Hematopoietic multipotent progenitor cell treated with erythropoietin and hydrocortisone succinate and interleukin-3 and kit ligand, for 6 days (in vitro differentiated cells): ENCODE results near the gene TMEM187.
"Not testable (repeated sequence)": the region's sequence is repeated elsewhere in the genome, so short reads cannot be mapped to it uniquely, and the experiment has no call there.

Source experiments
- DNase-seq: peaks from one replicate; pipeline ENCODE4 v3.0.0-alpha.2; 2015

The TMEM187 gene

DNA sequence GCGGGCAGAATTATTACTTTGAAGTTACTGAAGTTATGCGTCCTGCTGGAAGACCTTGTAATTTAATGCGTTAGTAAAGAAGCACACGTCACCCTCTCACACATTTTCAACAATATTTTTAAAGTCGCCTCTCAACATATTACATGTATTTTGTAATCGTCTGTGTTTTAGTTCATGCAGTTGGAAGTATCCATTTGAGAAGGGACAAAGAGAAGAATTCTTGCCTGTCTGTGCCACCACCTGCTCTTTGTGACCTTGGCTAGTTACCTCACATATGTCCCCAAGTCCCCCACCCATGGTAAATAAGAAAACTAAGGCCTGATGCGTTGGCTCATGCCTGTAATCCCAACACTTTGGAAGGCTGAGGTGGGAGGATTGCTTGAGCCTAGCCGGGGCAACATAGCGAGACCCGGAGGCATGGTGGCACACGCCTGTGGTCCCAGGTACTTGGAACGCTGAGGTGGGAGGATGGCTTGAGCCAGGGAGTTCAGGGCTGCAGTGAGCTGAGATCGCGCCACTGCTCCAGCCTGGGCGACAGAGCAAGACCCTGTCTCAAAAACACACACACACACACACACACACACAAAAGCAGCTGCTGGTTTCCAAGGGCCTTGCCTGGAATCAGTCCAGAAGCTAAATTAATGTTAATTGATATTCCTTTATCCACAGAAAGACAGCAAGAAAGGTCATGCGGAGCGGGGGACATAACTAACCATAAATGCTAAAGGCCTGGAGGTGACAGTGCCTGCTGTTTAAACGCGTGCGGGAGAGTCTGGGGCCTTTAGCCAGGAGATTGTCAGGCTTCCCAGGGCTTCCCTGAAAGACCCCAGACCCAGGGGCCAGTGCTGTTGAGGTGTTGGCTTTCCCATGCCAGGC is 811 bp downstream of the TMEM187 start:
- no peak for DNase-seq

DNA sequence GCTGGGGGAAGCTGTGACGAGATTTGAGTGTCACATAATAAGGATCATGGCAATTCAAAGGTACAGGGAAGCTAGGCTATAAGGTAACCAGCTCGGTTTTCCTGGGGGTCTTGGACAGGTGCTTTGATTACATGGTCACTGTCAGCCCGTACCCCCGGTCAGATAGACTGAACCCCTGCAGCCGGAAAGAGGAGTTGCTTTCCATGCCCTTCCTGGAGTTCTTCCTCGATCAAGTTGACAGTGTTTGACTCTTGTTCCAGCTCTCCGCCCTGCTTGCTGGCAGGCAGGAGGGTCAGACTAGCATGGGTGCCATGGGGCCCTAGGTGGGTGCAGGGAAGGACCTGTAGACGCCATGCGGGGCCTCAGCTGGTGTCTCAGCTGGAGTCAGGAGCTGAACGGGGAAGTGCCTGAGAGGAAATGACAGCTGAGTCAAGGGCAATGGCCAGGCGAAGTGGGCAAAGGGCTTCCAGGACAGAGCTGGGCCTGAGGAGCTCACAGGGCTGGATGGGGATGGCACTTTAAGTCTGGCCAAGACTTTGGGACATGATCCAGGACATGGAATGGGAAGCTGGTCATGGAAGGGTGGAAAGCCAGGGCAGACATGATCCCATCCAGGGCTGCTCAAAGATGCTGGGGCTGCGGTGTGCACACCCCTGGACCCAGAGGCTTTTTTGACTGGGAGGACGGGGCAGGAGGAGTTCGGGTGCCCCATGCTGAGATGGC is 1.6 kb downstream of the TMEM187 start:
- no peak for DNase-seq

DNA sequence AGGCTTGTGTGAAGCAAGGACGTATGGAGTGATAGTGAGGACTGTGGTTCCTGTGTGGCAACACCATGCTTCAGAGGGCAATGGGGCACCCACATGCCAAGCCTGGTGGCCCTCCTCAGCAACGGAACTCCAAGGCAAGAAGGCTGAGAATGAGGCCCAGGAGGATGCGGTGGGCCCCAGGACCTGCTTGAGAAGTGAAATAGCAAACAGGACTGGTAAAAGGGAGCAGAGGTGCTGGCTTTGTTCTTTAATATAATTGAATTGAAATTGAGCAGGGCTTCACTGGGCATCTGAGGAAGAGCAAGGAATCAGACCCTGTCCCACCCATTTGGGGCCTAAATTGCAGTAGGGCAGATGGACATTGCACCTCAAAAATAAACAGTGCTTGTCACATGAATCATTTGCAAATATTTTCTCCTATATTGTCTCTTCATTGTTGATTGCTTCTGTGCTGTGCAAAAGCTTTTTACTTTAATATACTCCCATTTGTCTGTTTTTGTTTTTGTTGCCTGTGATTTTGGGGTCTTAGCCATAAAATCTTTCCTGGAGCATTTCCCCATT is 2.3 kb downstream of the TMEM187 start:
- peak; percentile 34 for DNase-seq

DNA sequence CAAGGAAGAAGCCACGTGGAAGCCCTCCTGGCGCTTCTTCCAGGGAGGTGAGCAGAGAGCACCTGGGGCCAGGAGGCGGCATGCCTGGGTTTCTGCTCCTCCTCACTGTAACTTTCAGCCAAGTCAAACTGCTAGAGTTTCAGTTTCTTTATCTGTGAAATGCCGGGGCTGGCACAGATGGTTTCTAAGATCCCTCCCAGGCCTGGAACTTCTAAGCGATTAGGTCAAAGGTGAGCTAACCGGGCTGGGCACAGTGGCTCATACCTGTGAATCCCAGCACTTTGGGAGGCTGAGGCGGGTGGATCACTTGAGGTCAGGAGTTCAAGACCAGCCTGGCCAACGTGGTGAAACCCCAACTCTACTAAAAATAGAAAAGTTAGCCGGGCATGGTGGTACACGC is 7.8 kb downstream of the TMEM187 start:
- DNase-seq: not testable (repeated sequence)

DNA sequence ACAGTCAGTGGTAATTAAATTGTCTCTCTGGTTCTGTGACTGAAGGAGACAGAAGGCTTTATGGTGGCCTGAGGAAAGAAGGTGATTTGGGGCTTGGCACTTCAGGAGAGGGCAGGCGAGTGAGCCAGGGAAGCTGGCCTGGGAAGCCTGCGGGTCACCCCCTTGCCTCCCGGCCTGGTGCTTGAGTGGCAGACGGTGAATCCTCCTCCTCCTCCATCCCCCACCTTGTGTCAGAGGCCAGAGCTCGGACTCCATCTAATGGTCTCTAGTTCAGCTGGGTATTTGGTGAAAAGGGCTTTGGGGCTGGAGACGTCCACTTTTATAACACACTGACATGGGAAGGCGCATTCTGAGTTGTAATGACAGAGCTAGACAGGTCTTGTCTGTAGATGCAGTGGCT is 8.7 kb downstream of the TMEM187 start:
- no peak for DNase-seq

DNA sequence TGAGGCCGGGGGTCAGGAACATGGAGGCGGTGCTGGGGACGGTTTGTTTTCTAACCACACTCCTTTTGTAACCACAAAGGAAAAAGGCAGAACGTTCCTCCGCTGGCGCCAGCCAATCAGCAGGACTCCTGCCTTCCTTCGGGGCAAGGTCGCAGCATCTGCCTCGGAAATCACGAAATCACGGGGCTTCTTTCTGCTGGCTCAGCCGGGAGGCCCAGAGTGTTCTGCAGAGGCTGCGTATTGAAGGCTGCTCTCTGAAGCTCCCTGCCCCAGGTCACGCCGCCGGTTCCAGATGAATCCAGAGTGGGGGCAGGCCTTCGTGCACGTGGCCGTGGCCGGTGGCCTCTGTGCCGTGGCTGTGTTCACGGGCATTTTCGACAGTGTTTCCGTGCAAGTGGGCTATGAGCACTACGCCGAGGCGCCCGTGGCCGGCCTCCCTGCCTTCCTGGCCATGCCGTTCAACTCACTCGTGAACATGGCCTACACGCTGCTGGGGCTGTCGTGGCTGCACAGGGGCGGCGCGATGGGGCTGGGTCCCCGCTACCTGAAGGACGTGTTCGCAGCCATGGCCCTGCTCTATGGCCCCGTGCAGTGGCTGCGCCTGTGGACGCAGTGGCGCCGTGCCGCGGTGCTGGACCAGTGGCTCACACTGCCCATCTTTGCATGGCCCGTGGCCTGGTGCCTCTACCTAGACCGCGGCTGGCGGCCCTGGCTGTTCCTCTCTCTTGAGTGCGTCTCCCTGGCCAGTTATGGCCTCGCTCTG is 9.4 kb downstream of the TMEM187 start:
- peak; percentile 75 for DNase-seq

DNA sequence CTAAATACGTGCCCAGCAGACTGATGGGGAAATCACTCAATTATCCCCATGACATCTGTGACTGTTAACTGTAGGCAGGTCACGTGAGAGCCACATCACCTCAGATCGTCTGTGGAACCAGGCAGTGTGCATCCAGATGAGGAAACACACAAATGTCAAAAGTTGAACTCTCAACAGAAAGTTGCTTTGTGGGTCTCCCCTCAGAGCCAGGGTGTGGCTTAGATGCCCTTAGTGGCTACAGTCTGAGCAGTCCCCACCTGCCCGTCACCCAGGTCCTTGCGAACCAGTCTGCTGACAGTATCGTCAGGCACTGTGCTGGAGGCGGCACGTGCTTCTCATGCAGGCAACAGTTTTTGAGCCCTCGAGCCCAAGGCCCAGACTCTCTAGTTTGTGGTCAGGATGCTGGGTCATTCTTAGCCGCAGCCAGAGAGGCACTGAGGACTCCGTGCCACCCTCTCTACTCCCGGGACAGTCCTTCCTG is 10.8 kb downstream of the TMEM187 start:
- DNase-seq: no peak

DNA sequence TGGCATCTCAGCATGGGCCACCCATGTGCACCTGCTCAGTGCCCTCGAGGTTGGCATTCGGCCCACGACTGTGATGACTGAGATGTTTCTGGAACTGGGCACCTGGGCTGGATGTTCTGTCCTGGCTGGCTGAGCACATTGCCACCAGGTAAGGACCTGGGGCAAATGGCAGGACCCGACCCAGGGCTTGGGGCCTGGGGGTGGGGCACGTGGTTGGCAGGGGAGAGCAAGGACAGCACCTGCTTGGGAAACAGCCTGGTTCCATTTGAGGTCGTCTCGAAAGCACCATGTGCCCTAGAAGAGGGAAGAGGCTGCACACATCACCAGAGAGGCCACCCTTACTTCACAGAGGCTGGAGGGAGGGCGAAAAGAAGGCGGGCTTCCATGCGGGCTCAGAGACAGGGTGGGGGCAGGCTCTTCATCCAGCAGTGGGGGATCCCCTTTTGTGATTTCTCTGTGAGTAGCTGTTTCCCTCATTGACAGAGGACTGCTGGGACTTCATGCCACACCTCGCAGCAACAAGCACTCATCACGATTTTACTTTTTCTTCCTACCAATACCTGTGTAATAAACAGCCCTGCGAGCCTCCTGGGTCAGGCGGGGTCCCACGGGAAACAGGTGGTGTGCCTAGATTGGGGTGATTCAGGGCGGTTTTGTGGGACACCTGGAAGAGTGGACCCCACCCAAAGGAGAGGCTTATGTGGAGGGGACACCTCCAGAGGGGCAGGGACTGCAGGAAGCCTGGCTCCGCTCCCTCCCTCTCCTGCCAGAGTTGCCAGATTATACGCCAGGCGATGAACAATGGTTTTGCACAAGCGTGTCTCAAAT is 12.0 kb downstream of the TMEM187 start:
- DNase-seq: peak; percentile 49

DNA sequence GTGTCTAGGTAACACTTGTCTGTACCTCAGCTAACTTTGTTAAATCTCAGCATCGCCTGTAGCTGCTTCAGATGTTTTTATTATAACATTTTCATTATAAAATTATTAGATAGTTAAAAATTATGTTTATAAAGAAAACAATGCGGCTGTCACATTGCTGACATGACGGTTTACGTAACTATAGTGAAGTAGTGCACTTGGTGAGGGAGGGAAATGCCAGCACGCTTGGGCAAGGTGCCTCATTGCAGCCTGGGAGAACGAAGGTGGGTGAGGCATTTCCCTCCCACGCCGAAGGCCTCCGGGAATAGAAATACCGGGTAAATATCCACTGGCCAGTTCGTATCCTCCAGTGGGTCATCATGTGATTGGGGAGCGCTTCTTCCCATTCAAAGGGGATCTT is 15.9 kb downstream of the TMEM187 start:
- no peak for DNase-seq

DNA sequence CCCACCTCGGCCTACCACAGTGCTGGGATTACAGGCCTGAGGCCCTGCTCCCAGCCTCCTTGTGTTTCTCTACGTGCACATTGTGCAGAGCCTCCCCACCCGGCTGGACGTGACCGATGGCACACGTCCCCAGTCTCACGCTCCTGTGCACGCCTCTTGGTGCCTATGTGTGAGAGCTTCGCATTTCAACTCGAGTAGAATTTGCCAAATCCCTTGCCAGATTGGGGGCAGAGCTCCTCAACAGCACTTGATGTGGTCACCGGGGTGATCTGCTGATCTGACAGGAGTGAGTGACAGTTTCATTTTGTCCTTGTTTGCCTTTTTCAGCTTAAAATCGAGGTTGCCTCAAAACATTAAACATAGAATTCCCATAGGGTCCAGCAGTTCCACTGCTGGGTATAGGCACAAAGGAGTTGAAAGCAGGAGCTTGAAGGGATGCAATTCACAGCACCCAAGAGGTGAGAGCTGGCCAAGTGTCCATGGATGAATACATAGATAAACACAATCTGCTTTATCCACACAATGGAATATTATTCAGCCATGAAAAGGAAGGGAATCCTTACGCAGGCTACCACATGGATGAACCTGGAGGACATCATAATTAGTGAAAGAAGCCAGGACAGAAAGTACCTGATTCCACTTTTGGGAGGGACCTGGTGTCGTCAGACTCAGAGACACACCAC is 17.6 kb downstream of the TMEM187 start:
- DNase-seq: no peak

DNA sequence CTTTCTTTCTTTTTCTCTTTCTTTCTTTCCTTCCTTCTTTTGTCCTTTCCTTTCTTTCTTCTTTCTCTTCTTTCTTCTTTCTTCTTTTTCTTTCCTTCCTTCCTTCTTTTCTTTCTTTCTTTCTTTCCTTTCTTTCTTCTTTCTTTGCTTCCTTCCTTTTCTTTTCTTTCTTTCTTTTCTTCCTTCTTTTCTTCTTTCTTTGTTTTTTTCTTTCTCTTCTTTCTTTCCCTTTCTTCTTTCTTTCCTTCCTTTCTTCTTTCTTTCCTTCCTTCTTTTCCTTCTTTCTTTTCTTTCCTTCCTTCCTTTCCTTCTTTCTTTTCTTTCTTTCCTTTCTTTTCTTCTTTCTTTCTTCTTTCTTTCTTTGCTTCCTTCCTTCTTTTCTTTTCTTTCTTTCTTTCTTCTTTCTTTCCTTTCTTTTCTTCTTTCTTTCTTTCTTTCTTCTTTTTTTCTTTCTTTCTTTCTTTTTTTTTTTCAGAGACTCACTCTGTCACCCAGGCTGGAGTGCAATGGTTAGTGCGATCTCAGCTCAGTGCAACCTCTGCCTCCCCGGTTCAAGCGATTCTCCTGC is 18.5 kb downstream of the TMEM187 start:
- DNase-seq: no peak

DNA sequence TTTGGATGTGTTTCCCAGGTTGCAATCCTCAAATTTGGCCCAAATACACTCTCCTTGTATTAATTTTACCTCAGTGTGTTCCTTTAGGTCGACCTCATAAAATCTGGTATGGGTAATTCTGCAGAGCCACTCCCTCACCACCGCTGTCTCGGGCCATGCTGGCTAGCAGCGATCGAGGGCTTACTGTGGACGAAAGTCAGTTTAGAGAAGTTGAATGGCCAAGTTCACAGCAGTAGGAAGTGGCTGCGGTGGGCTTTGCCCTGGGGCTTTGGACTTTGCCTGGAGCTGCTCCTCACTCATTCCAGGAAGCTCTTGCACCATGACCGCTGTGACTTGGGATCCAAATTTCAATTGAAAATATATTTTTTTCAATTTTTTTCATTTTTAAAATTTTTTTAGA is 19.6 kb downstream of the TMEM187 start:
- no peak for DNase-seq

DNA sequence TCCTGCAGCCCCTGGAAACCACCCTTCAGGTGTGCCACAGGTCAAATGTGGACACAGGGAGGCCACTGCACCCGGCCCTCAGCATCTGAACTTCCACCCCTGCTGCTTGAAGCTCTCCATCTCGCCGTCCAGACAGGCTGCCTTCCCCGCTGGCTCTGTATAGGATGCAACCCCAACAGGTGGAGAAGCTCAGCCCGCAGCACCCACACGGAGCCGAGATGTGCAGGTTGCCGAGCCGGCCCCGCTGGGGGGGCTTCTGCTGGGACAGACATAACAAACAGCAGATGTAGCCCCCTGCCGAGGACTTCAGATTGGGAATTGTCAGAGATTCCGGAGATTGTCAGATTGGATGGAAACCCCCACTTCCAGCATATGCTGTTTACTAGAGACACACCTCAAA is 20.5 kb downstream of the TMEM187 start:
- DNase-seq: no peak

DNA sequence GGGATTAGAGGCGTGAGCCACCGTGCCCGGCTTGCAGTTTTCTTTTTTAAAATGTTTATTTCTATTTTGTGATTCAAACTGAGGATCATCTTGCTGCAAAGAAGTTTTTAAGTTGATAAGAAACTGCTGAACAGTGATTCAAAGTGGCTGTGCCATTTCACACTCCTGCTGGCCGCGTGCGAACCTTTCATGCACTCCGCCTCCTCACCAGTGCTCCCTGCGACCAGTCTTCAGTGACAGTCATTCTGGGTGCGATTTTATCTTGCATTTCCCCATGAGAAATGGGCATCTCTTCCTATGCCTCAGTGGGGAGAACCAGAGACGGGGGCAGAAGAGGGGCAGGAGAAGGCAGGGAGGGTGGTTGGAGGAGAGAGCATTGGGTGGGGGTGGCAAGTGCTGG is 21.4 kb downstream of the TMEM187 start:
- no peak for DNase-seq

DNA sequence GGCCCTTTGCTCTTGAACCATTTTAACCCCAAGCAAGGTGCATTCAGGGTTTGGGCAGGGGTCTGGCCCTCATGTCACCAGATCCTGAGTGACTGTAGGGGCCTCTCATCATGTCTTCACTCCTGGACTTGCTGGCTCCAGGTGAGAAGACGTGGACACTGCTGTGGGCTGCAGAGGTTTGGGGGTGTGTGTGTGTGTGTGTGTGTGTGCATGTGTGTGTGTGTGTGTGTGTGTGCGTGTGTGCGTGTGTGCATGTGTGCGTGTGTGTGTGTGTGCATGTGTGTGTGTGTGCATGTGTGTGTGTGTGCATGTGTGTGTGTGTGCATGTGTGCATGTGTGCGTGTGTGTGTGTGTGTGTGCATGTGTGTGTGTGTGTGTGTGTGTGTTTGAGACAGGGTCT is 21.8 kb downstream of the TMEM187 start:
- DNase-seq: not testable (repeated sequence)

DNA sequence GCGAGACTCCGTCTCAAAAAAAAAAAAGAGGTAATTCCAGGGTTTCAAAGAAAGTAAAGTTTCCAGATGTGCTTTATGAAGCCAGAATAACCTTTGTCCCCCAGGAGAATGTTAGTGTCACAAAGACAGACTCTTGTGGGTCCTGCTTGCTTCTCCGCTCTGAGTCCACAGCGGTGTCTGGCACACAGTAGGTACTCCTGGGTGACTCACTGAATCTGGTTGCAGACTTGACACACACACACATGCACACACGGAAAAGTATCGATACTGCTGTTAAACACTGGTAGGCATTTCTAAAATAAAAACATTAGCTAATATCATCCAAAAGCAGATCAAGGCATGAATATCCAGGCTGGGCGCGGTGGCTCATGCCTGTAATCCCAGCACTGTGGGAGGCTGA is 22.9 kb downstream of the TMEM187 start:
- DNase-seq: no peak

DNA sequence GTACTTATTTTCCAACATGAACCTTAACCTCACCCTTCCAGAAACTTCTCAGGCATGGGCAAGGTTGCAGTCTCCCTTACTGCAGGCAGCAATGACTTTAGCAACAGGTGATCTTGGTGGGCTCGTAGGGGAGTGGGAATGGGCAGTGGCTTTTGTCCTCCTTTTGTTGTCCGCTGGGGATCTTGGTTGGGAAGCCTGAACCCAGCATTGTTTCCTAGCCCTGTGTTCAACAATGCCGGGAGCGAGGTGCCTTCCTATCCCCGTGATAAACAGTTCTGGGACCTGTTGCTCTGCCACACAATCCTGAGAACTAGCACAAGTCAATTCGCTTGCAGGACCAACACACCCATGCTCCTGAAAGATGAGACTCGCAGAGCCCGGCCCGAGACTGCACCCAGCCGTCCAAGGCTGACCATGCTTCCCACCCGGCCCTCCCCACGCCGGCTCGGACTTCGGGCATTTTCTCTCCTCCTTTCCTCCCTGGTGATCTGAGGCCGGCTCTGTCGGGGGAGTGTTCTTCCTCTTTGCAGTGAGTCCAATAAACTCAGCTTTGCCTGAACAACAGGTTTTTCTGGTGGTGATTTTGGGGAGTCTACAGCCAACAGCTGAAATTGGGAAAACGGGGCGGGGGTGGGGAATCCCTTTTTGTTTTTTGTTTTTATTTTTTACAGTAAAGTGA is 26.9 kb downstream of the TMEM187 start:
- no peak for DNase-seq

DNA sequence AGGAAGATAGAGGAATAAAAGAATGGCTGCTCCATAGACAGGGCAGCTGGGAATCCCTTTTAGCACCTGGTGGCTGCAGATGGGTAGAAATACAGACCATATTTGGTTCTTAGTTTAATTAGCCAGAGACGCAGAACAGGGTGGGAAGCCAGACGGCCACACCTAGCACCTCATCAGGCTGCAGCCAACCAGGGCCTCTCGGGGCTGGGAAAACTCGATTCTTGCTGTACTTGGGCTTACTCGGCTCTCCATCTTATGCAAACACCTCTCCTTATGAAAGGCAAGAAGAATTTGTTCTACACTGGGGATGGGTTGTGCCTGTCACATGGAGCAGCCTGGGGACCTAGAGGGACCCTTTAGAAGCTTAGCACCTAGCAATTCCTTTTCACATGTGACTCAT is 27.5 kb downstream of the TMEM187 start:
- peak; percentile 59 for DNase-seq

DNA sequence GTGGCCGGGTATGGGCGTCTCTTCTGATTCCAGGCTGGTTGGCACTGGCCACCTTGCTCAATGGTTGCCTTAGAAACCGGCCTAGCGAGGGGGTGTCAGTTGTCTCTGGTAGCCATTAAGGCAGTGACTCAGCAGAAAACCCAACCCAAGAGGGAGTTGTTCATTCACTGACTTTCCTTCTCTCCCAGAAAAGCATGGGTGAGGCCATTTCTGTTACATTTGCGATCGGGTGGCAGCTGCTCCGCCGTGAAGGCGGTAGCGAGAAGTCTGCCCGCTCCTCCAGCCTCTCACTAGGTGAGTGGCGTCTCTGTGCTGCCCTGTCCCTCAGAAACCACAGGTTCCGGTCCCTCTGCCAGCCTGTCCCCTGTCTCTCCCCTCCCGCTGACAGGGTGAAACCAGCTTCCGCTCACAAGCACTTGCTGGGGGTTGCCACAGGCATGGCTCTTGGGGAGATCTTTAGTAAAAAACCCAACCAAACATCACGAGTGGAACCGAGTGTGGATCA is 29.7 kb downstream of the TMEM187 start:
- peak; percentile 94 for DNase-seq

DNA sequence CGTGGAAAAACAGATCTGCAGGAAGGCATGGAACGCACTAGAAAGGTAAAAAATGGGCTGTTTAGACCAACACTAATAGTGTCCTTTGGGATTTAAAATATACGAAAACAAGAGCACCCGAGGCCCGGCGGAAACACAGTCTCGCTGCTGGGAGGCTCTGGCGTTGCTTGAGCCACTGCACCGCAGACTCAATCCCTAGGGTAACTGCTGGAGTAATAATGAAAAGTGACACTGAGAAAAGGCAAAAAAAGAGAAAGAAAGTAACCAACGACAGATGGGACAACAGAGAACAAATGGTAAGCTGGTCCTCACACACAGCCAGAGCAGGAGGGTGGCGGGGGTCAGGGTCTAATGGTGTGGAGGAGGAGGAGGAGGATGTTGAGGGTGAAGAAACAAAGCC is 31.8 kb downstream of the TMEM187 start:
- no peak for DNase-seq
